Breast epithelium (tissue), 4 donors: ENCODE data around the gene RNF14. TPM values are rescaled to one million over a fixed set of nuclear protein-coding genes. Genes with fewer than 3 reads are reported as not detected.

Source experiments
- DNase-seq, 2 donors: peaks; one replicate each; pipeline ENCODE4 v3.0.0-alpha.2; 2019; ENCODE audit warnings: low spot score in 2 of 2
- H3K27ac ChIP-seq, 2 donors: fragments of 200-600 bp; sonication (generic) in 1 of 2; one replicate each; pipeline ENCODE4 v1.5.1; 2016 to 2019; ENCODE audit warnings: mild to moderate bottlenecking in 1 of 2
- H3K27me3 ChIP-seq, 2 donors: fragments of 200-600 bp; sonication (generic) in 1 of 2; one replicate each; pipeline versions ENCODE4 v1.5.1 to v1.6.0; 2017 to 2019; ENCODE audit warnings: control low read depth in 1 of 2, mild to moderate bottlenecking in 1 of 2
- H3K36me3 ChIP-seq: fragments of 200-600 bp; one replicate; pipeline ENCODE4 v1.5.1; 2019
- H3K4me1 ChIP-seq, 2 donors: fragments of 200-600 bp; sonication (generic); one replicate each; pipeline ENCODE4 v1.5.1; 2016 to 2019; ENCODE audit warnings: control low read depth in 1 of 2
- H3K4me3 ChIP-seq, 3 donors: fragments of 200-600 bp; sonication (generic); 1 replicate in 2 of 3; 2 replicates in 1 of 3; pipeline ENCODE4 v1.5.1; 2016 to 2019; ENCODE audit warnings: mild to moderate bottlenecking in 3 of 3, moderate library complexity in 2 of 3
- H3K9me3 ChIP-seq, 2 donors: fragments of 200-600 bp; sonication (generic) in 1 of 2; one replicate each; pipeline ENCODE4 v1.5.1; 2016 to 2019; ENCODE audit warnings: control low read depth in 1 of 2
- POLR2A ChIP-seq: fragments of 450-650 bp; IDR thresholded peaks from one replicate; pipeline ENCODE4 v1.6.1; 2016; ENCODE audit warnings: antibody characterized with exemption, mild to moderate bottlenecking, moderate library complexity
- POLR2AphosphoS5 ChIP-seq, 3 donors: sonication (generic); formaldehyde crosslinking; IDR thresholded peaks; one replicate each; pipeline ENCODE4 v1.6.1; 2017; ENCODE audit warnings: antibody characterized with exemption in 3 of 3
- intact Hi-C: fragments of 100-400 bp; cut with DNase I; formaldehyde crosslinking; loops from one replicate; pipeline ENCODE4 v1.15.1; 2023; ENCODE audit warnings: low total_unique reads
- total RNA-seq, 3 donors: library from RNA; depleted of rRNA; stranded (reverse); fragments of >200 nt; gene quantifications; one replicate each; pipeline ENCODE4 v1.1.0, GENCODE V29; 2016
- TF ChIP-seq, protein P1 (sequence below), 3 donors: fragments of 450-650 bp; IDR thresholded peaks; one replicate each; pipeline ENCODE4 v1.5.1; 2016 to 2017; ENCODE audit warnings: antibody characterized with exemption in 3 of 3, mild to moderate bottlenecking in 3 of 3, moderate library complexity in 3 of 3

Gene RNF14
- total RNA-seq, 3 donors from 2014 or later: 43.9 to 80.2 (median 60.6) TPM

- DNase-seq: peak; percentile 91 to 93
- H3K36me3 ChIP-seq: no peaks in the 10 kb centered on the region
- H3K9me3 ChIP-seq: no peaks in the 10 kb centered on the region
- no peaks in the 10 kb centered on the region for H3K27me3 ChIP-seq
- peak; percentile 81 for TF ChIP-seq POLR2A
- peak; percentile 92 to 96 (median 93) for TF ChIP-seq POLR2AphosphoS5 (IDR thresholded peaks at IDR 0.05)
- TF ChIP-seq, protein P1, sequence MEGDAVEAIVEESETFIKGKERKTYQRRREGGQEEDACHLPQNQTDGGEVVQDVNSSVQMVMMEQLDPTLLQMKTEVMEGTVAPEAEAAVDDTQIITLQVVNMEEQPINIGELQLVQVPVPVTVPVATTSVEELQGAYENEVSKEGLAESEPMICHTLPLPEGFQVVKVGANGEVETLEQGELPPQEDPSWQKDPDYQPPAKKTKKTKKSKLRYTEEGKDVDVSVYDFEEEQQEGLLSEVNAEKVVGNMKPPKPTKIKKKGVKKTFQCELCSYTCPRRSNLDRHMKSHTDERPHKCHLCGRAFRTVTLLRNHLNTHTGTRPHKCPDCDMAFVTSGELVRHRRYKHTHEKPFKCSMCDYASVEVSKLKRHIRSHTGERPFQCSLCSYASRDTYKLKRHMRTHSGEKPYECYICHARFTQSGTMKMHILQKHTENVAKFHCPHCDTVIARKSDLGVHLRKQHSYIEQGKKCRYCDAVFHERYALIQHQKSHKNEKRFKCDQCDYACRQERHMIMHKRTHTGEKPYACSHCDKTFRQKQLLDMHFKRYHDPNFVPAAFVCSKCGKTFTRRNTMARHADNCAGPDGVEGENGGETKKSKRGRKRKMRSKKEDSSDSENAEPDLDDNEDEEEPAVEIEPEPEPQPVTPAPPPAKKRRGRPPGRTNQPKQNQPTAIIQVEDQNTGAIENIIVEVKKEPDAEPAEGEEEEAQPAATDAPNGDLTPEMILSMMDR (IDR thresholded peaks at IDR 0.05): no peak
- peak within 1 kb of the TSS; percentile 64 to 69 (median 67) for H3K4me3 ChIP-seq
- intact Hi-C loops: no loop called here
- H3K27ac ChIP-seq: peak within 1 kb of the TSS; percentile 94 to 97
- no peaks in the 10 kb centered on the region for H3K4me1 ChIP-seq
These were observed 45.2 kb upstream of the RNF14 start, which contains the start of gene DELE1 for GRCh38 chr5:141923448-141924313. DELE1 (plus strand) TSS chr5:141923871; CDS start chr5:141923942, 71 bp downstream.

DNA sequence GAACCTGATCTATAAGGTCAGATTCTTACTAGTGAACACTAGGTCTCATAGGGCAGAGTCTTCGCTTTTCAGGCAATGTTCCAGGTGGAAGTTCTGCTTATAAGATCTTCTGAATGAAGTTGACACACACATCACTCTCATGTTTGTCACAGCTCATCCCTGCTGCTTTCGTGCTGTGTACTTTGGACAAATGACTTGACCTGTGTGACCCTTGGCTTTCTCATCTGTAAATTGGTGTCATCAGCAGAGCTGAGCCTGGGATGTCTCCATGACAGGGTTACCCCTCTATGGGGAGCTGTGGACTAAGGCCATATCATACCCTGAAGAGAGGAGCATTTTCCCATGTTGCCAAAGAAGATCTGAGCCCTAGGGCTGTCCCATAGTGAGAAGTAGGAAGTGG, 42.5 kb upstream of the RNF14 start:
- H3K4me1 ChIP-seq: no peaks in the 10 kb centered on the region
- H3K27ac ChIP-seq: no peak overlapping the region
- H3K9me3 ChIP-seq: no peaks in the 10 kb centered on the region
- H3K4me3 ChIP-seq: no peak overlapping the region
- no peaks in the 10 kb centered on the region for H3K36me3 ChIP-seq
- TF ChIP-seq, protein P1 (IDR thresholded peaks at IDR 0.05): no peak
- TF ChIP-seq POLR2AphosphoS5 (IDR thresholded peaks at IDR 0.05) (no peak), POLR2A (no peak)
- H3K27me3 ChIP-seq: no peaks in the 10 kb centered on the region
- intact Hi-C loops: loop anchor here (5.0 kb wide), 1 partner anchor 141 kb away; no protein-coding TSS in a partner anchor
- DNase-seq: no peak

- H3K27ac ChIP-seq: no peak overlapping the region
- no peak for DNase-seq
- no peaks in the 10 kb centered on the region for H3K9me3 ChIP-seq
- no peaks in the 10 kb centered on the region for H3K4me1 ChIP-seq
- H3K36me3 ChIP-seq: no peaks in the 10 kb centered on the region
- no peaks in the 10 kb centered on the region for H3K27me3 ChIP-seq
- intact Hi-C loops: loop anchor here (5.0 kb wide), 1 partner anchor 139 kb away; no protein-coding TSS in a partner anchor
- TF ChIP-seq POLR2A (no peak), POLR2AphosphoS5 (IDR thresholded peaks at IDR 0.05) (no peak)
- TF ChIP-seq, protein P1 (IDR thresholded peaks at IDR 0.05): no peak
- H3K4me3 ChIP-seq: no peak overlapping the region
These were observed 40.9 kb upstream of the RNF14 start for GRCh38 chr5:141928051-141928450.

DNA sequence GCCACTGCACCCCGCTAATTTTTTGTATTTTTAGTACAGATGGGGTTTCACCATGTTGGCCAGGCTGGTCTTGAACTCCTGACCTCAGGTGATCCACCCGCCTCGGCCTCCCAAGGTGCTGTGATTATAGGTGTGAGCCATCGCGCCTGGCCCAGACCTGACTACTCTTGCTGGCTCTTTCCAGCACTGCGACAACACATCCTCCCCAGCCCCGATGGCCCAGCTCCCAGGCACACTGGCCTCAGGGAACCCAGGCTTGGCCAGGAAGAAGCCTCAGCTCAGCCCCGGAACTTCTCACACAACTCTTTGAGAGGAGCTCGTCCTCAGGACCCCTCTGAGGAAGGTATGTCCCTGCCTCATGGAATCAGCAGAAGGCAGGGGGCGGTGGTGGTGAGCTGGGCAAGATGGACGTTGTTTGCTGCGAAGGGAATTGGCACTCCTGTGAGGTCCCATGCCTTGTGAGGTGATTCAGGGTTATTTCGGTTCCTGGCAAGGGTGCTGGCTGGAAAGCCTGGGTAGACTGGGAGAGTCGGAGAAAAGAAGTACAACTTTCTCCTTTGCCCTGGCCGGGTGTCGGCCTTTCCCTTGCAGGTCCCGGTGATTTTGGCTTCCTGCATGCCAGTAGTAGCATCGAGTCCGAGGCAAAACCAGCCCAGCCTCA, 39.4 kb upstream of the RNF14 start:
- Histone ChIP-seq H3K4me3 (no peak overlapping the region), H3K36me3 (no peaks in the 10 kb centered on the region), H3K4me1 (no peaks in the 10 kb centered on the region), H3K27me3 (no peaks in the 10 kb centered on the region), H3K9me3 (no peaks in the 10 kb centered on the region), H3K27ac (no peak overlapping the region)
- TF ChIP-seq, protein P1 (IDR thresholded peaks at IDR 0.05): no peak
- TF ChIP-seq POLR2AphosphoS5 (IDR thresholded peaks at IDR 0.05): no peak
- no peak for TF ChIP-seq POLR2A
- intact Hi-C loops: loop anchor here (5.0 kb wide), 1 partner anchor 138 kb away; no protein-coding TSS in a partner anchor
- no peak for DNase-seq

- H3K4me3 ChIP-seq: no peak overlapping the region
- H3K4me1 ChIP-seq: no peaks in the 10 kb centered on the region
- no peaks in the 10 kb centered on the region for H3K36me3 ChIP-seq
- no peak overlapping the region for H3K27ac ChIP-seq
- no peak for DNase-seq
- intact Hi-C loops: no loop called here
- no peaks in the 10 kb centered on the region for H3K9me3 ChIP-seq
- TF ChIP-seq POLR2AphosphoS5 (IDR thresholded peaks at IDR 0.05) (no peak), POLR2A (no peak)
- TF ChIP-seq, protein P1 (IDR thresholded peaks at IDR 0.05): no peak
- H3K27me3 ChIP-seq: no peaks in the 10 kb centered on the region
These were observed 37.2 kb upstream of the RNF14 start for GRCh38 chr5:141931694-141932093.
